Measurements from ENCODE around the gene HCFC1R1.

The HCFC1R1 gene

DNA sequence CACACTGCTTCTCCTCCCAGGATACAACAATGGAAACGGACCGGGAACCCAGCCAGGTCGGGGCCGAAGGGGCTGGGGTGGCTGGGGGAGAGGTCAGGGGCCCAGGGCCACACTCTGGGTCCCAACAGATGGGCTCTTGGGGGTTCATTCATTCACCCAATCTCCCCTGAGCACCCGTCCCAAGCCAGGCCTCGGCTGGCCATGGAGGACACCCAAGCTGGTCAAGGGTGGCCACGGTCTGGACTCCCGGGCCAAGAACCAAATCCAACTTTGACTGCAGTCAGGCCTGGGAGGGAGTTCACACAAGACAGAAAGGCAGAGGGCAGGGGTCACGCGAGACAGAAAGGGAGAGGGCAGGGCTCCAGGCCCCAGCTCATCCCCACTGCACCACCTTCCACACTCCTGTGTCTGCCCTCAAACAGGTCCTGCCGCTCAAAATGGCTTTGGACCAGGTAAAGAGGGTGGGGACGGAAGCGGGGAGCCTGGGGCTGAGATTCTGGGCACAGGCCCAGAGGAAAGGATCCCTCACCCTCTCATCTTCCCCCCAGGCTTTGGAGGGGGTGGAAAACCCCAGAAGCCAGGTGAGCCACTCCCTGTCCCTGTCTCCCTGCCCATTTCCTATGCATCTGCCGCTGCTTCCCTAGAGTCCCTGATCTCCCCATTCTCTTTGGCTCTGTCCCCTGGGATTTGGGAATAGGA, 31.2 kb downstream of the HCFC1R1 start:
- no peak for DNase-seq

DNA sequence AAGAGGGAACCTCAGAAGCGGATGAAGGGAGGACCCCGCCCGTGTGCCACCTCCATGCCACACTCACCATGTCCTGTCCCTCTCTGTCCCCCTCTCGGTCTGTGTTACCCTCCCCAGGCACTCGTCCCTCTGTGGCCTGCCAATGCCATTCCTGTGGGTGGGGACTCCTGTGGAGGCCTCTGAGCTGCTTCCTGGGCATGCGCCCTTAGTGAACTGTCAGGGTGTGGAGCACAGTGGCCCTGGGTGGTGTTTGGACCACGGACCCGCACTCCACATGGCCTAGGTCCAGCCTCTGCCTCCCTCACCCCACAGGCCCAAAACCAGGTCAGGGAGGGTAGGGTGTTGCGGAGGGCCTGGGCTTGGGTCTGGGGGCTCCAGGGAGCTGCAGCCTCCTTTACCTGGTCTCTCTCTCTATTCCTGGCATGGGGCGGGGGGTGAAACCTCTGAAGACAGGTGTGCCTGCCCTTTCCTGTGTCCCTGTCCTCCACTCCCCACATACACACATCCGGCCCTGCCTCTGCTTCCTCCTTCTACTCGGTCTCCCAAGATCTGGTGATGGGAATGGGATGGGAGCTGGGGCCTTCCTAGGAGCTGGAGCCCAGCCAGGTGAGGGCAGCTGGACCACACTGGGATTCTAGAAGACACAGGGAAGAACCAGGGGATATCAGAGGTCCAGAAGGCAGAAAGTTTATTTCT, 32.0 kb downstream of the HCFC1R1 start:
- no peak for DNase-seq

DNA sequence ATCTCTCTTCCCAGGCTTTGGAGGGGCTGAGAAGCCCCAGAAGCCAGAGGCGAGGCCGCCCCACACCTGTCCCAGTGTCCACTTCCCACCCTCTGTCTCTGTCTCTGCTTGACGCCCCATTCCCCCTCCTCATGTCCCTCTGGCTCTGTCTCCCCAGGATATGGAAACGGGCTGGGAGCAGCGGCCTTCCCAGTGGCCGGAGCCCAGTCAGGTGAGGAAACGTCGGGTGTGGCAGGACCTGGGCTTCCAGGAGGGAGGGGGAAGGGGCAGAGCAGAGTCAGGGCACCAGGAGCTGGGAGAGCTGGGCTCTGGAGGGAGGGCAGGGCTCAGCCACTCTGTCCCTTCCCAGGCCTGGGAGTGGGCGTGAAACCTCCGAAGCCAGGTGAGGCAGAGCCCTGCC, 32.9 kb downstream of the HCFC1R1 start:
- no peak for DNase-seq

DNA sequence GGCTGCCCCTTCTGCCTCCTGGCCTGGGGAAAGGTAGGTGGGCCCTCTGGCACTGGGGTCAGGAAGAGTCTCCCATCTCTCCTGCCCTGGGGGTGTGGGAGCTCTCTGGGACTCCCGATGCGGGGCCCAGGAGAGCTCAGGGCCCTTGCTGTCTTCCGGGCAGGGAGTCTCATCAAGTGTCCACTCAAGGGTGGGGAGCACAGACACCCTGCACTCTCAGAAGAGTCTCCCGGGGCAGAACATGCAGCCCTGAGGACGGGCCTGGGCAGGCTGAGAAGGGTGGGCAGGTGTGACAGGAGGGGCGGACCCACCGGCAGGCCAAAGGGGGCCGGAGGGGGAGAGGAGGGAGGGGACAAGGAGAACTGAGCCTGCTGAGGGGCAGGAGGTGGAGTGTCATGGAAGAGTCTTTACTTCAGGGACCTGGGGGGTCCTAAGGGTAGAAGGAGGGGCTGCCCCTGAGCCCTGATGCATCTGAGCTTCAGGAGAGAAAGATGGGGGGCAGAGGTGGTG, 35.1 kb downstream of the HCFC1R1 start:
- DNase-seq = no peak

DNA sequence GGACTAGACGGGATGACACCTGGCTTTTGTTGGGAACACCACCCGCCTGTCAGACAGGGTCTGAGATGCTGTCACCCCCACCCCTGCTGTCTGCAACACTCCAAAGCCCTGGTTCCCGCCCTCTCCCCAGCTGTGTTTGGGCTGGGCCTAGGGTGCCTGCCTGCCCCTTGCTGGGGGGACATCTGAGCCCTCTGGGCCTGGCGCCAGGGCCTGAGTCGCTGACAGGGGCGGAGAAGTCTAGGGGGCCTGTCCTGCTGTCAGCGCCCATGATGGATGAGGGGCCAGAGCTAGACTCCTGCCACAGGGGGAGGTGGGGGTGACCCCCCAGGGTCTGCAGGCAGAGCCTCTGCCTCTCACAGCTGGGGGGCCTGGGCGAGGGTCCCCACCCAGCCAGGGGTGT, 35.9 kb downstream of the HCFC1R1 start:
- no peak for DNase-seq

DNA sequence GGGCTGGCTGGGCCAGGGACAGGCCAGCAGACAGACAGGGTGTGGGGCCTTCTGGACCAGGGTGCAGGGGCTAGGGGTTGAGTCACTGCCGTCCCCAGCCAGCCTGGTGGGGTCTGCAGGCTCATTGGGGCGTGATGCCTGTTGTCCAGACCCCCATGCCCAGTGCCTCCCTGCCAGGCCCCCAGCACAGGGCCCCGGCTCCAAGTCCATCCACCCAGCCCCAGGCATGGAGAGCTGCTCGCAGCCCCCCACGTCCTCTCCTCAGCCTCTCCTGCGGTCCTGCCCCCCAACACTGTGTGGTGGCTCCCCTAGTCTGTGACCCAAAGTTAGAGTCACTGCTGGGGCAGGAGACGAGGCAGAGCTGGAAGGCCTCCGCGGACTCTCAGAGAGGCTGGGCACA, 36.5 kb downstream of the HCFC1R1 start:
- no peak for DNase-seq

DNA sequence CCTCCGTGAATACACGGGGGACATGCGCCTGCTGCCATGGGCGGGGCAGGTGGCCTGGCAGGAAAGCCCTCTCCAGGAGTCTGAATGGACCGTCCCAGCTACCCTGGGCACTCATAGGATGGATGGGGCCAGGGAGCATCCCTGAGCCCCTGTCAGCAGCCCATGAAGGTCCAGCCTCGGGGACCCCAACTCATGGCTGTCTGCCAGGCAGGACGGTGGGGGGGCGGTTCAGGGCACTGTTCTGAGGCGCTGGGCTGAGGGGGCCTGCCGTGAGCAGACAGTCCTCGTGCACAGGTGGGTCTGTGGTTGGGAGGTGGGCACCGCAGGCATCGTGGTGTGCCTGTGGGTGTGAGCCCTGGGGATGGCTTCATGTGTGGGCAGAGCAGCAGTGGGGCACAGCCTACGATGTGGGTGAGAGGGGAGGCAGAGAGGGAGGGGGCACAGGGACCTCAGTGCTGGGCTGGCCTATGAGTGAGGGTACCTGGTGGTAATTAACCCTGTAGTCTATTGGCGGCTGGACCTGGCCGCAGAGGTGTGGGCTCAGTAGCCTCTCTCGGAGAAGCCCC, 37.0 kb downstream of the HCFC1R1 start:
- no peak for DNase-seq

DNA sequence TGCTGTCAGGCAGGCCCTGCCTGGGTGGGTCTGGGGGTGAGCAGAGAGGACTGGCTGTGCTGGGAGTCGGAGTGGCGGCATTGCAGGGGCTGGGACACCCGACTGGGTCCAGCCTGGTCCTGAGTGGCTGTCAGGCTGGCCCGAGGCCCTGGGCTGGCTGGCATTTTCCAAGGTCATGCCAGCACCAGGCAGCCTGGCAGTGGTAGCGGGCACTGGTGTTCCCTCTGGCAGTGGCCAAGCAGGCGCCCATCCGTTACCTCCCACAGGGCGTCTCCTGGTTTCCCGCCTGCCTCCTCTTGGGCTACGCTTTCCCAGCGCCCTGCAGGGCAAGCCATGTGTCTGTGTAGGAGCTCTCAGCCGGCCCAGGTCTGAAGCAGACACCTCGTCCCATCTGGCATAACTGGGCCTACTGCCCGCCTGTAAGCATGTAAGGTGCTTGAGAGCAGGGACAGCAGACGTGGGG, 37.8 kb downstream of the HCFC1R1 start:
- DNase-seq = no peak

DNA sequence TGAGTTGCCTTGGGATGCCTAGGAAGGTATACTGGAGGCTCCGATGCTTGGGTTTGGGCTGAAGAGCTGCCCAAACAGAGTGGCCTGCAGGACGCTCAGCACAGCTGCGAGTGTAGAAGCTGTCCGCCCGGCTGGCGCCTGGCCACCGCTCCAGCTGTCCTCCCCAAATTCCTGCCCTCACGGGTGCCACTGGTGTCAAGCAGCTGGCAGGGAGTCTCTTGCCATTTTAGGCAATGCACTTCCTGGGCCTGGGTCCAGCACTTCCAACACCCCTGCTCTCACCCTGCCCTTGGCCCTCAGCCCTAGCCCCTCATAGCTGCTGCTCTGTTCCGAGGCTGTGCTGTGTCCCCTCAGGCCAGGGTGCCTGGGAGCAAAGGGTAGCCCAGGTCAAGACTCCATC, 38.3 kb downstream of the HCFC1R1 start:
- DNase-seq = no peak

DNA sequence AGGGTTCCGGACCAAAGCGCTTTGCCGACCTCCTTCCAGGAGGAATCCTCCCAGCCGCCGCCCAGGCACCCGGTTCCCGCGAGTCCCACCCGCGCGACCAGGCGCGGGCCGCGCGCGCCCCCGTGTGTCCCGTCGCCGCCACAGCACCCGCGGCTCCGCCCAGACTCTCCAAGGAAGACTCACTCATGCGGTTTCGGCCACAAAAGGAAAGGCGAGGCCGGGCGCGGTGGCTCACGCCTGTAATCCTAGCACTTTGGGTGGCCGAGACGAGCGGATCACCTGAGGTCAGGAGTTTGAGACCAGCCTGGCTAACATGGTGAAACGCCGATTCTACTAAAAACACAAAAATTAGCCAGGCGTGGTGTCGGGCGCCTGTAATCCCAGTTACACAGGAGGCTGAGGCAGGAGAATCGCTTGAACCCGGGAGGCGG, 40.0 kb downstream of the HCFC1R1 start:
- DNase-seq = peak in 5 of 6 experiments; percentile 21 to 60 (median 51)

DNA sequence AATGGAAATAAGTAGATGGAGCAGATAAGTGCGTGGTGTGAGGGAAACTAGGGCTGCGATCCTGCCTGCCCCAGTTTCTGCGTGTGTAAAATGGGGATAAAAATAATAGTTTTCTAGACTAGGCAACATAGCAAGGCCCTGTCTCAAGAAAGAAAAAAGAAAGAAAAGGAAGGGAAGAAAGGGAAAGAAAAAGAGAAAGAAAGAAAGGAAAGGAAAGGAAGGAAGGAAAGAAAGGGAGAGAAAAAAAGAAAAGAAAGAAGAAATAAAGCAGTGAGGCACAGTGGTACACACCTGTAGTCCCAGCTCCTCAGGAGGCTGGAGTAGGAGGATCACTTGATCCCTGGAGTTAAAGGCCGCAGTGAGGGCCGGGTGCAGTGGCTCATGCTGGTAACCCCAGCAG, 41.3 kb downstream of the HCFC1R1 start:
- no peak for DNase-seq

DNA sequence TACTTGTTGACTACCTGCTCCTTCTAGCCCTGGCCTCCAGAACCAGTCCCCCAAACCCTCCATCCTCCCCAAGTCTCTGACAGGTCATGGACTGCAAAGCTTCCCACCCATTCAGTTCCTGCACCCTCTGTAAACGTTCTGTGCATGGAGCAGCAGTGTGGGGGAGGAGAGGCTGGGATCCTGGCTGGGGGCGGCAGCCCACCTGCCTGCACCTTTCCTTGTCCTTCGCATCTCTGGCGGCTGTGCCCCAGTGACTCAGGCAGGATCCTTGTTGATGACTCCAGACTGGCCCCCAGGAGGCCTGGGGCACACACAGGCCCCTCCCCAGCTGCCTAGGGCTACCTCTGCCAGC, 41.9 kb downstream of the HCFC1R1 start:
- no peak for DNase-seq

DNA sequence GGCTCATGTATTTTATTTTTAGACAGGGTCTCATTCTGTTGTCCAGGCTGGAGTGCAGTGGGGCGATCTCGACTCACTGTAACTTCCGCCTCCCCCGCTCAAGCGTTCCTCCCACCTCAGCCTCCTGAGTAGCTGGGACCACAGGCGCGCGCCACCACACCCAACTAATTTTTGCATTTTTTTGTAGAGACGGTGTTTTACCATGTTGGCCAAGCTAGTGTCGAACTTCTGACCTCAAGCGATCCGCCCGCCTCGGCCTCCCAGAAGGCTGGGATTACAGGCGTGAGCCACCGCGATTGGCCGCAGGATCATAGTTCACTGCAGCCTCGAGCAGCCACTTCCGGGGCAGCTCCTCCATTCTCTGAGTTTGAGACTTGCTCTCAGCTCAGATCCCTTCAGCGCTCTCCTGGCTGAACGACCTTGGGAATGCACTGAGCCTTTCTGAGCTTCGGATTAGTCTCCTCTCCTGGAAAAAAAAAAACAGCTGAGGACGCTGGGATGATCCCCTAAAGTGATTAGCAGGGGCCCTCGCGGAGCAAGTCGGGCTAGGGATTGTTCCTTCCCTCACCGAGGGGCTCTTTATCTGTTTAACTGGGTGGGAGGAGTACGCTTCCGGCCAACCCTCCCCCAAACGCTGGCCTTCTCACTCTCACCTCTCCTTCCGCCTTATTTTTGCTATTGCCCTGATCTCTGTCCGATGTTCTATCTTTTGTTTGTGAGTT, 42.4 kb downstream of the HCFC1R1 start:
- DNase-seq = no peak

DNA sequence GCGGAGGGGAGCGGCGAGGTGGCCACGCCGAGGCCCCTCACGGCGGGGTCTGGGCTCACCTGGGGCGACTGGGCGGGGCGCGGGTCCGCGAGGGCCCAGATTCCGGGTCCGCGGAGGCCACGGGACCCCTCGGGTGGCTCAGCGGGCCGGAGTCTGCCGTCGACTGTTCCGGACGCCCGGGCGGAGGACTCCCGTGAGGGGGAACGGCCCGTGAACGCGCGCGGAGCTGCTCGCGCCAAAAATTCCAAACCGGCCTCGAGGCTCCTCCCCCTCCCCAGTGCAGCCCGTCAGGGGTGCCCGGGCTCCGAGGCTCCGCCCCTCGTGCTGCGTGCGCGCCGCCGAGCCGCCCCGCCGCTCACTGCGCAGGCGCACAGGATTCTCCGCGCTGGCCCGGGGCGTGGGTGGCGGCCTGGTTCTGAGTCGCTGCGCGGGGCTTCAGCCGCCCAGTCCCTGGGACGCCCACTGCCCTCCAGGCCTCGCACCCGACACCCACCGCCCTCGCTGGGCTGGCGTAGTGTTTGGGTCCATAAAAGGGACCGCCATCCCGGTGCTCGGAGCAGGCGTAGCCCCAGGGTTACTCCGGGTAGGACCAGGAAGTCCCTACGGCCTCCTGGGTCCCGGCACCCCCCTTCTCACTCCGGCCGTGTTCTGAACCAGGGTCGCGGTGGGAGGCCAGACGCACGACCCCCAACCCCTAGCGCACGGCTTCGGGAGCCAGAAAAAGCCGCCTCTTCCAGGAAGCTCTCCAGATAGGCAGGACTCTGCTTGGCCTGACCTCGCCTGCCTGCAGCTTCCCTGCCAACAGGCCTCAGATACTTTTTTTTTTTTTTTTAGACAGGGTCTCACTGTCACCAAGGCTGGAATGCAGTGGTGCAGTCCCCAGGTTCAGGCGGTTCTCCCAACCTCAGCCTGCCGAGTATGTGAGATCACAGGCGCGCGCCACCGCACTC, 43.2 kb downstream of the HCFC1R1 start, which contains the start of gene PKMYT1:
Gene PKMYT1 (minus strand): TSS at position 220 of the 950 bp plus-strand sequence. CDS start 789 bp downstream, outside the sequence.
- peak; percentile 83 to 94 (median 90) for DNase-seq

DNA sequence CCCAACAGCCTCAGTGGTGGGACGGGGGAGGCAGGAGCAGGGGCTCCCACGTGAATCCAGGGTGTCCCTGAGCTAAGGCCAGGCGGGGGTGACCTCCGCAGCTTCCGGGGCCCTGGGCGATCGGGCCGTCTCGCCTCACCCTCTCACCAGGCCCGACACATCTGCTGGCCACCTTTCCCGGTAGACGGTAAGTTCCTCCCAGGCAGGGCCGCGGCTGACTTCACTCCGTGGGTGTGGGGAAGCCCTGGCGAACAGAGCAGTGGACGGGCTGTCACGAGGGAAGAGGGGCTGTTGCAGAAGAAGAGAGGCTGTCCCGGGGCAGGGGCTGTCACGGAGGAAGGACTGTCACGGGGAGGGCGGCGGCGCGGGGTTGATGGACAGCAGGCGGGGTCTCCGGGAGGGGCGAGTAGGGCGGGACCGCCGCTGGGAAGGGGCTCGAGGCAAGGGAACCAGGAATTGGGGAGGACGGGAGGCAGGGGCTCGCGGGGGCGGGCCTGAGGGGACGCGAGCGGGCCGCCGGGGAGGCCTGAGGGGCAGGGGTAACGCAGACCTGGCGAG, 44.0 kb downstream of the HCFC1R1 start:
- no peak for DNase-seq

DNA sequence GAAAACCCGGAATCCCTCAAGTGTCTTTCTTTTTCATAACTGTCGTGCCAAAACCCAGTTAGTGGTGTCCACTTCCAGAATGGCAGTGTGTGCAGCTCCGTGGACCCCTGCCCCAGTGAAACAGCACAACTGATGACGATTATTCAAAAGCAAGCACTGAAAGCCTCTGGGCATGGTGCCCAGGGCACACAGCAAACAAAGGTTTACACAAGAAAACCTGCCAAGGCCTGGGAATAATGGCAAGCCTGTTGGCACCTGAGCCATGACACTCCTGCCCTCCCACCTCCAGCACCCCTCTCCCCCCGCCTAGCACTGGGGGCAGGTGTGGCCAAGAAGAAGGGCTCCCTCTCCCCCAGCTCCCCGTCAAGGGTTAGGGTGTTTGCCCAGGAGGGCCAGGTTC, 46.3 kb downstream of the HCFC1R1 start:
- no peak for DNase-seq

DNA sequence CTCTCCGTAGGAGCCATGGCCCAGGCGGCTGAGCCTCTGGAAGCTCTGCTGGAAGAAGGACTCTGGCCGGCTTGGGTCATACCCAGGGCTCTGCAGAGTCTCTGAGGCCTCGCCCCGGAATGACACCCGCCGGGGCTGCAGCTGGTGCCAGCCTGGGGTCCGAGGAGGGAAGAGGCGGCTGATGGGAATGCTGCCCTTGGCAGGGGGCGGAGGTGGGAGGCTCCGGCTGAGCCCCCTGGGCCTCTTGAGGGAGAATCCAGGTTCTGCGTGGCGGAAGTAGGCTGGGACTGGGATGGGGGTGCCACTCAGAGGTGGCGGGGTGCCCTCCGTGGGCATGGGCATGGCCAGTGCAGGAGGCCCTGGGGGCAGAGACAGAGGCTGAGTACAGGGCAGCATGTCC, 47.1 kb downstream of the HCFC1R1 start:
- DNase-seq = no peak

DNA sequence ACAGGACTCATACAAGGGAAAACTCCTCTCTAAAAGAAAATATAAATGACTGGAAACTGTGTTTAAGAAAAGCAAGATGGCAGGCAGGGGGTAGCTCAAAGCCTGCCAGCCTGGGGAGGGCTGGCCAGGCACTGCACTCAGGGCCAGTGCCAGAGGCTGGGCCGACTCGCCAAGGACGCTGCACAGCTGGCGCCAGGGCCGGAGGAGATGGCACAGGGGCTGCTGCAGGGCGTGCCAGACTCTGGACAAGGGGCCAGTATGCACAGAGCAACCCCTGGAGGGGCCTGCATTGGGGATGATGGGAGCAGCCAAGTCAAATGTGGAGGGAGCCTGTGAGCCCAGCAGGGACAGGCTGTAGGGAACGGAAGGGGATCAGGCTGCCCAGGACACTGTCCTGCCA, 47.5 kb downstream of the HCFC1R1 start:
- DNase-seq = no peak

DNA sequence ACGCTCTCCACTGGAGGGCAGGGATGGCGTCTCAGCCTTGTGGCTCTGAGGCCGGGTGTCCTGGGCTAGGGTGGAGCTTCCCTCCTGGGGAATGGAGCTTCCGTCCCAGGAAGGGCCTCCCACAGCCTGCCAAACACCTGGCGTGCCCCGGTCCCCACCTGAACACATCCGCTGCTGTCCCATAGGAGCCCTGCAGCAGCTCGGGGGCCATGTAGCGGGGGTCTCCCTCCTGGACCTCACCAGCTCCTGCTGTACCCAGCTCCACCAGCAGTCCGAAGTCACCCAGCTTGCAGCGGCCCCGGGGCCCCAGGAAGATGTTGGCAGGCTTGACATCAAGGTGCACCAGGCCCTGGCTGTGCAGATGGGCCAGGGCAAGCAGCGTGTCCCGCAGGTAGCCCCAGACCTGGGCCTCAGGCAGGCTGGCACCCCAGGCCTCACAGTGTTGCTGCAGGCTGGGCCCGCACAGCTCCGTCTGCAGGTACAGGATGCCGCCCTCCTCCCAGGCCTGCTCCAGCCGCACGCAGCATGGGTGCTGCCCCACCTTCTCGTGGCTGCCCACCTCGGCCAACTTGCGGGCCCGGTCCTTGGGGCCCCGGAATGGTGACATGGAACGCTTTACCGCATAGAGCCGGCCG, 48.5 kb downstream of the HCFC1R1 start:
- DNase-seq = no peak

DNA sequence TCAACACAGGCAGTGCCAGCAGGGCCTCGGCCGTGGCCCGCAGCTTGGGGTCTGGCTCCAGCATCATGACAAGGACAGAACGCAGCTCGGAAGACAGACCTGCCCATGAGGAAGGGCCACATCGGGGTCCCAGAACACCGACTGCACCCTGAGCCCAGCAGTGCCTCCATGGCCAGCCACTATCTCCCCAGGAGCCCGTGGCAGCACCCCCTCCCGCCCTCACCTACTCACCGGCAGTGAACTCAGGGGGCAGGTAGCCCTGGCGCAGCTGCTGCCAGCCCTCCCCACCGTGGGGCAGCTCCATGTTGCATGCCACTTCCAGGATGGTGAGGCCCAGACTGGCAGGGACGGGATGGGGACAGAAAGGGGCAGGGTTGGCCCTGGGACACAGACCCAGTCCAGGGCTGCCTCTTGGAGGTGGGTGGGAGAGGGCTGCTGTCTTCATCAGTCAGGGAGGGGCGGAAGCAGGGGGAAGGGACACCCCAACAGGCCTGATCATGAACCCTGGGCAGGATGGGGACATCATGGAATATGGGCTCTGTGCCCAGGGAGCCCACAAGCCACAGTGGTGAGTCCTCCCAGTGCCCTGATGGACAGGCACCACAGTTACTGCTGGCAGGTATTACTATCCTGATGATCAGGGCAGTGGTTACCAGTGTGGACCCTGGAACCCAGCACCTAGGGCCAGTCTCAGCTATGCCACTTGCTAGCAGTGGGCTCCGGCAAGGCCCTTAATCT, 49.3 kb downstream of the HCFC1R1 start:
- no peak for DNase-seq

Data from stimulated activated naive CD4-positive, alpha-beta T cell (primary cell).